SK-N-SH (cell line): Measurements from ENCODE around the gene DMAP1. TPM values are rescaled to one million over a fixed set of nuclear protein-coding genes. Genes with fewer than 3 reads are reported as not detected.

Experiments
- CTCF ChIA-PET: fragments of 300-600, 350-600 bp; formaldehyde crosslinking; extraction: SDS; loops from one replicate; lab custom pipeline; 2021; lab: Yijun Ruan, JAX
- POLR2A ChIA-PET: fragments of 350-600 bp; sonication (Branson Sonifier 250); formaldehyde crosslinking; extraction: SDS; loops from one replicate; lab custom pipeline; 2020; ENCODE audit warnings: antibody characterized with exemption, inconsistent platforms; lab: Yijun Ruan, JAX
- DNase-seq: peaks from one replicate; pipeline ENCODE4 v3.0.0; 2012
- H2AFZ ChIP-seq: fragments of 200-600 bp; sonication (generic); 2 replicates; pipeline ENCODE4 v1.8.1; 2016; ENCODE audit warnings: antibody characterized with exemption, mild to moderate bottlenecking, low read depth
- H3F3A ChIP-seq: fragments of 200-600 bp; sonication (generic); replicated peaks from 2 replicates; pipeline ENCODE3; 2016; ENCODE audit warnings: antibody characterized with exemption, mild to moderate bottlenecking; ENCODE audit not compliant: insufficient read depth
- H3K27ac ChIP-seq, 2 experiments: fragments of 200-500 bp in 1 of 2; fragments of 200-600 bp in 1 of 2; sonication (Bioruptor generic) in 1 of 2; sonication (generic), shearing (Covaris generic) in 1 of 2; 2 replicates each; pipeline versions ENCODE4 v1.5.1 to v1.6.1; 2014 to 2016; ENCODE audit warnings: low read depth in 2 of 2, inconsistent platforms in 1 of 2, low read length in 1 of 2, mild to moderate bottlenecking in 1 of 2, mixed read lengths in 1 of 2
- H3K27me3 ChIP-seq: fragments of 200-600 bp; sonication (generic), shearing (Covaris generic); 2 replicates; pipeline ENCODE4 v1.6.1; 2016; ENCODE audit warnings: mixed run types; ENCODE audit not compliant: insufficient read depth
- H3K36me3 ChIP-seq, 2 experiments: fragments of 200-500 bp in 1 of 2; fragments of 200-600 bp in 1 of 2; sonication (Bioruptor generic) in 1 of 2; sonication (generic) in 1 of 2; replicated peaks in 1 of 2; 2 replicates each; pipeline versions ENCODE3 to v1.5.1; 2014 to 2016; ENCODE audit warnings: low read length in 1 of 2, mild to moderate bottlenecking in 1 of 2; ENCODE audit not compliant: insufficient read depth in 2 of 2, control insufficient read depth in 1 of 2
- H3K4me1 ChIP-seq, 2 experiments: fragments of 200-500 bp in 1 of 2; fragments of 200-600 bp in 1 of 2; sonication (Bioruptor generic) in 1 of 2; sonication (generic), shearing (Covaris generic) in 1 of 2; 2 replicates each; pipeline versions ENCODE4 v1.5.1 to v1.6.1; 2014 to 2016; ENCODE audit warnings: low read depth in 1 of 2, low read length in 1 of 2, mixed run types in 1 of 2; ENCODE audit not compliant: insufficient read depth in 2 of 2, control insufficient read depth in 1 of 2
- H3K4me2 ChIP-seq: fragments of 200-600 bp; sonication (generic), shearing (Covaris generic); 2 replicates; pipeline ENCODE4 v1.6.1; 2017; ENCODE audit warnings: mixed run types
- H3K4me3 ChIP-seq, 2 experiments: fragments of 200-500 bp in 1 of 2; fragments of 200-600 bp in 1 of 2; sonication (Bioruptor generic) in 1 of 2; sonication (generic), shearing (Covaris generic) in 1 of 2; 2 replicates each; pipeline versions ENCODE4 v1.5.1 to v1.8.1; 2014 to 2016; ENCODE audit warnings: low read depth in 2 of 2, inconsistent platforms in 1 of 2, low read length in 1 of 2, mild to moderate bottlenecking in 1 of 2, mixed read lengths in 1 of 2, moderate library complexity in 1 of 2
- H3K79me2 ChIP-seq: fragments of 200-600 bp; sonication (generic); 2 replicates; pipeline ENCODE4 v1.8.1; 2017; ENCODE audit warnings: mild to moderate bottlenecking; ENCODE audit not compliant: insufficient read depth
- H3K9ac ChIP-seq: fragments of 200-600 bp; sonication (generic); 2 replicates; pipeline ENCODE4 v1.6.1; 2017; ENCODE audit warnings: mixed run types
- H3K9me2 ChIP-seq: fragments of 200-600 bp; sonication (generic); 2 replicates; pipeline ENCODE4 v1.6.1; 2017; ENCODE audit warnings: mixed run types
- H3K9me3 ChIP-seq: fragments of 200-600 bp; sonication (generic); 2 replicates; pipeline ENCODE4 v1.6.1; 2017; ENCODE audit warnings: mixed run types, mild to moderate bottlenecking, moderate library complexity
- H4K20me1 ChIP-seq: fragments of 200-600 bp; sonication (generic); 2 replicates; pipeline ENCODE4 v1.6.1; 2017; ENCODE audit warnings: mild to moderate bottlenecking, mixed run types; ENCODE audit not compliant: insufficient read depth
- CHD2 ChIP-seq: fragments of 150-350 bp; IDR thresholded peaks from 2 replicates; pipeline ENCODE4 v1.6.1; 2018; ENCODE audit warnings: low read length; ENCODE audit not compliant: partially characterized antibody
- EZH2phosphoT487 ChIP-seq: fragments of 200-600 bp; sonication (generic); IDR thresholded peaks from 2 replicates; pipeline ENCODE4 v1.6.1; 2017; ENCODE audit warnings: low read depth, mixed run types, mild to moderate bottlenecking, antibody characterized with exemption, moderate library complexity, borderline replicate concordance
- FOSL2 ChIP-seq: IDR thresholded peaks from 2 replicates; pipeline ENCODE4 v1.4.0; 2012; ENCODE audit warnings: low read depth, mild to moderate bottlenecking, moderate library complexity, borderline replicate concordance
- FOXJ3 ChIP-seq: sonication (generic); formaldehyde crosslinking; IDR thresholded peaks from 2 replicates; pipeline ENCODE4 v1.5.1; 2020; ENCODE audit warnings: mild to moderate bottlenecking, missing genetic modification reagents
- FOXM1 ChIP-seq: IDR thresholded peaks from 2 replicates; pipeline ENCODE4 v1.4.0; 2012; ENCODE audit warnings: low read depth, mild to moderate bottlenecking
- GATA2 ChIP-seq: sonication (generic); formaldehyde crosslinking; IDR thresholded peaks from 2 replicates; pipeline ENCODE4 v1.5.0; 2020; ENCODE audit warnings: mild to moderate bottlenecking, missing genetic modification reagents
- NRF1 ChIP-seq: IDR thresholded peaks from 2 replicates; pipeline ENCODE4 v1.6.1; 2012; ENCODE audit warnings: low read depth, mild to moderate bottlenecking, low read length
- PBX3 ChIP-seq: IDR thresholded peaks from 2 replicates; pipeline ENCODE4; 2012
- RAD21 ChIP-seq: IDR thresholded peaks from 2 replicates; pipeline ENCODE4 v1.6.1; 2012; ENCODE audit warnings: mild to moderate bottlenecking, low read length
- RCOR1 ChIP-seq: fragments of 150-350 bp; IDR thresholded peaks from 2 replicates; pipeline ENCODE4 v1.6.1; 2017; ENCODE audit warnings: antibody characterized with exemption, low read length
- RFX5 ChIP-seq: IDR thresholded peaks from 2 replicates; pipeline ENCODE4 v1.6.1; 2012; ENCODE audit warnings: mild to moderate bottlenecking, improper control_type of control experiment, low read length
- RXRA ChIP-seq: IDR thresholded peaks from 2 replicates; pipeline ENCODE4 v1.4.0; 2012; ENCODE audit warnings: low read depth, mild to moderate bottlenecking, borderline replicate concordance
- SMC3 ChIP-seq: IDR thresholded peaks from 2 replicates; pipeline ENCODE4 v1.6.1; 2012; ENCODE audit warnings: low read depth, low read length, improper control_type of control experiment
- TAF1 ChIP-seq: IDR thresholded peaks from 2 replicates; pipeline ENCODE4 v1.6.1; 2012; ENCODE audit warnings: low read depth, mild to moderate bottlenecking, low read length, moderate library complexity, borderline replicate concordance
- TEAD4 ChIP-seq: IDR thresholded peaks from 2 replicates; pipeline ENCODE4 v1.4.0; 2012; ENCODE audit warnings: mild to moderate bottlenecking, borderline replicate concordance; ENCODE audit not compliant: insufficient read depth
- YY1 ChIP-seq: IDR thresholded peaks from 2 replicates; pipeline ENCODE4 v1.4.0; 2012; ENCODE audit warnings: low read depth, mild to moderate bottlenecking
- WGBS: methylation state at CpG from one replicate; pipeline ENCODE4 v1.1.6; 2017; ENCODE audit warnings: low lambda C conversion rate; 5-methylcytosine and 5-hydroxymethylcytosine counted together
- polyA plus RNA-seq, 3 experiments: library from polyadenylated mRNA; depleted of rRNA; stranded (reverse); fragments of >200 nt; gene quantifications; 2 replicates each; pipeline ENCODE4 v1.2.3, GENCODE V29; 2012
- TF ChIP-seq, protein P1 (sequence below): IDR thresholded peaks from 2 replicates; pipeline ENCODE4 v1.4.0; 2012; ENCODE audit warnings: low read depth
- TF ChIP-seq, protein P2 (sequence below): IDR thresholded peaks from 2 replicates; pipeline ENCODE4 v1.4.0; 2012; ENCODE audit warnings: low read depth, borderline replicate concordance
- TF ChIP-seq, protein P3 (sequence below): fragments of 200-600 bp; sonication (generic); IDR thresholded peaks from 2 replicates; pipeline ENCODE4 v1.6.1; 2017; ENCODE audit warnings: antibody characterized with exemption, mild to moderate bottlenecking, moderate library complexity

Gene DMAP1
- polyA plus RNA-seq, 1 of the 3 experiments (the other 2 are of a cell fraction) = 59.6 TPM

GRCh38 chr1:44250068-44250781, 37.0 kb downstream of the DMAP1 start:
- H3K4me1 ChIP-seq = peaks cover 0 to 5% of the 10 kb centered on the region in 2 experiments; a peak in 1 of 4 replicates
- H3K9ac ChIP-seq = no peak overlapping the region
- no peaks in the 10 kb centered on the region for H3K9me3 ChIP-seq
- ChIA-PET CTCF (interaction anchor here (1.5 to 4.9 kb wide), 3 partner anchors 18 to 69 kb away, joined by 3 to 20 read pairs (median 4); no protein-coding TSS in a partner anchor), POLR2A (no interaction called here)
- H3K27ac ChIP-seq = no peak overlapping the region
- H3F3A ChIP-seq = no peaks in the 10 kb centered on the region
- H4K20me1 ChIP-seq = no peaks in the 10 kb centered on the region
- 92% methylated on average over 28 of the region's 33 CpGs for WGBS
- DNase-seq = no peak
- TF ChIP-seq, protein P1, sequence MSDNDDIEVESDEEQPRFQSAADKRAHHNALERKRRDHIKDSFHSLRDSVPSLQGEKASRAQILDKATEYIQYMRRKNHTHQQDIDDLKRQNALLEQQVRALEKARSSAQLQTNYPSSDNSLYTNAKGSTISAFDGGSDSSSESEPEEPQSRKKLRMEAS = no peak
- TF ChIP-seq PBX3 (no peak), FOXJ3 (no peak), SMC3 (no peak), RXRA (no peak), RAD21 (no peak), YY1 (no peak)
- TF ChIP-seq, protein P2, sequence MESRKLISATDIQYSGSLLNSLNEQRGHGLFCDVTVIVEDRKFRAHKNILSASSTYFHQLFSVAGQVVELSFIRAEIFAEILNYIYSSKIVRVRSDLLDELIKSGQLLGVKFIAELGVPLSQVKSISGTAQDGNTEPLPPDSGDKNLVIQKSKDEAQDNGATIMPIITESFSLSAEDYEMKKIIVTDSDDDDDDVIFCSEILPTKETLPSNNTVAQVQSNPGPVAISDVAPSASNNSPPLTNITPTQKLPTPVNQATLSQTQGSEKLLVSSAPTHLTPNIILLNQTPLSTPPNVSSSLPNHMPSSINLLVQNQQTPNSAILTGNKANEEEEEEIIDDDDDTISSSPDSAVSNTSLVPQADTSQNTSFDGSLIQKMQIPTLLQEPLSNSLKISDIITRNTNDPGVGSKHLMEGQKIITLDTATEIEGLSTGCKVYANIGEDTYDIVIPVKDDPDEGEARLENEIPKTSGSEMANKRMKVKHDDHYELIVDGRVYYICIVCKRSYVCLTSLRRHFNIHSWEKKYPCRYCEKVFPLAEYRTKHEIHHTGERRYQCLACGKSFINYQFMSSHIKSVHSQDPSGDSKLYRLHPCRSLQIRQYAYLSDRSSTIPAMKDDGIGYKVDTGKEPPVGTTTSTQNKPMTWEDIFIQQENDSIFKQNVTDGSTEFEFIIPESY = no peak
- TF ChIP-seq, protein P3, sequence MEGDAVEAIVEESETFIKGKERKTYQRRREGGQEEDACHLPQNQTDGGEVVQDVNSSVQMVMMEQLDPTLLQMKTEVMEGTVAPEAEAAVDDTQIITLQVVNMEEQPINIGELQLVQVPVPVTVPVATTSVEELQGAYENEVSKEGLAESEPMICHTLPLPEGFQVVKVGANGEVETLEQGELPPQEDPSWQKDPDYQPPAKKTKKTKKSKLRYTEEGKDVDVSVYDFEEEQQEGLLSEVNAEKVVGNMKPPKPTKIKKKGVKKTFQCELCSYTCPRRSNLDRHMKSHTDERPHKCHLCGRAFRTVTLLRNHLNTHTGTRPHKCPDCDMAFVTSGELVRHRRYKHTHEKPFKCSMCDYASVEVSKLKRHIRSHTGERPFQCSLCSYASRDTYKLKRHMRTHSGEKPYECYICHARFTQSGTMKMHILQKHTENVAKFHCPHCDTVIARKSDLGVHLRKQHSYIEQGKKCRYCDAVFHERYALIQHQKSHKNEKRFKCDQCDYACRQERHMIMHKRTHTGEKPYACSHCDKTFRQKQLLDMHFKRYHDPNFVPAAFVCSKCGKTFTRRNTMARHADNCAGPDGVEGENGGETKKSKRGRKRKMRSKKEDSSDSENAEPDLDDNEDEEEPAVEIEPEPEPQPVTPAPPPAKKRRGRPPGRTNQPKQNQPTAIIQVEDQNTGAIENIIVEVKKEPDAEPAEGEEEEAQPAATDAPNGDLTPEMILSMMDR = no peak
- H3K9me2 ChIP-seq = no peaks in the 10 kb centered on the region
- peaks cover 0 to 10% of the 10 kb centered on the region in 2 experiments for H3K36me3 ChIP-seq
- H3K4me3 ChIP-seq = no peak overlapping the region
- H2AFZ ChIP-seq = no peak overlapping the region
- no peak overlapping the region for H3K4me2 ChIP-seq
- H3K79me2 ChIP-seq = no peaks in the 10 kb centered on the region
- no peaks in the 10 kb centered on the region for H3K27me3 ChIP-seq

DNA sequence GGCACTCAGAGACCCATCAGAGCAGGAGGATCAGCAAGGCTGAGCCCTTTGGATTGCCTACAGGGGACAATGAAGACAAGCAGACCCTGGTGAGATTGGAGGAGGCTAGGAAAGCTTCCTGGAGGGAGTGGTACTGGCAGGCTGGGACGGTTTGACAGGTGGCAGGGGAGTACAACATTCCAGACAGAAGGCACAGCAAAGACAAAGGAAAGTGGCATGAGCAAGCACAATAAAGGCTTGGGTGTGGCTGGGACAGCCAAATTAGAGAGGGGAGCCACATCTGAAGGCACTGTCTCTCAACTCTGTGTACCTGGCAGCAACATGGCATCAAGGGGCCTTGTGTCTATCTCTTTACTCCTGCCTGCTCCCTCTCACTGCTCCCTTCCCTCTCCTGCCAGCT, 38.2 kb downstream of the DMAP1 start:
- Histone ChIP-seq H2AFZ (no peak overlapping the region), H3K4me2 (no peak overlapping the region), H3K9ac (no peak overlapping the region), H3K4me1 (peaks cover 0 to 7% of the 10 kb centered on the region in 2 experiments; a peak in 1 of 4 replicates), H3K27ac (no peak overlapping the region), H3F3A (no peaks in the 10 kb centered on the region), H3K36me3 (peaks cover 0 to 17% of the 10 kb centered on the region in 2 experiments), H4K20me1 (no peaks in the 10 kb centered on the region), H3K79me2 (no peaks in the 10 kb centered on the region), H3K9me2 (no peaks in the 10 kb centered on the region), H3K9me3 (no peaks in the 10 kb centered on the region), H3K4me3 (no peak overlapping the region), H3K27me3 (no peaks in the 10 kb centered on the region)
- 83% methylated on average over 1 of the region's 1 CpG for WGBS
- POLR2A ChIA-PET = no interaction called here
- no peak for DNase-seq
- CTCF ChIA-PET = interaction anchor here (1.2 to 2.2 kb wide), 3 partner anchors 9 to 34 kb away, joined by 3 to 9 read pairs (median 6); no protein-coding TSS in a partner anchor
- TF ChIP-seq FOXM1 (no peak), FOSL2 (no peak), RFX5 (no peak), GATA2 (CRISPR knock-in tag) (no peak), CHD2 (no peak), RXRA (no peak), PBX3 (no peak), RCOR1 (no peak), NRF1 (no peak), TEAD4 (no peak), EZH2phosphoT487 (no peak), YY1 (no peak), TAF1 (no peak)
